B cell (primary cell): Measurements from ENCODE around the gene ASMTL. TPM values are rescaled to one million over a fixed set of nuclear protein-coding genes. Genes with fewer than 3 reads are reported as not detected.

Experiments
- ATAC-seq: fragments of 200-7000 bp; cut with Tn5 transposase; one replicate; pipeline ENCODE4 v1.10.0; 2021; ENCODE audit warnings: low read depth, mild to moderate bottlenecking, moderate number of reproducible peaks, moderate library complexity
- CTCF ChIA-PET: fragments of 350-600 bp; sonication (Branson Sonifier 250); formaldehyde crosslinking; loops from one replicate; lab custom pipeline; 2021; ENCODE audit warnings: antibody characterized with exemption, inconsistent platforms; lab: Charles Lee
- POLR2A ChIA-PET: fragments of 350-600 bp; sonication (Branson Sonifier 250); formaldehyde crosslinking; loops from one replicate; lab custom pipeline; 2021; ENCODE audit warnings: antibody characterized with exemption; lab: Charles Lee
- DNase-seq: peaks from one replicate; pipeline ENCODE4 v3.0.0; 2013
- H2AFZ ChIP-seq: 2 replicates; pipeline ENCODE4 v1.6.1; 2012; ENCODE audit warnings: mild to moderate bottlenecking, low read depth, low read length; ENCODE audit not compliant: insufficient read depth, poor library complexity, severe bottlenecking
- H3K27ac ChIP-seq, 2 donors: 1 replicate in 1 of 2; 2 replicates in 1 of 2; pipeline ENCODE4 v1.5.1; 2012 to 2013; ENCODE audit warnings: low read length in 2 of 2, mild to moderate bottlenecking in 2 of 2, moderate library complexity in 1 of 2
- H3K27me3 ChIP-seq, 4 experiments: fragments of 200-600 bp in 1 of 4; sonication (generic) in 1 of 4; replicated peaks in 1 of 4; 1 replicate in 2 of 4; 2 replicates in 2 of 4; pipeline versions ENCODE4 v1.6.1 to v1.7.0; 2013 to 2016; ENCODE audit warnings: low read length in 3 of 4, mild to moderate bottlenecking in 2 of 4, mixed read lengths in 1 of 4, moderate library complexity in 1 of 4; ENCODE audit not compliant: insufficient read depth in 4 of 4, control insufficient read depth in 3 of 4; ENCODE audit errors: control extremely low read depth in 1 of 4
- H3K36me3 ChIP-seq, 2 experiments: replicated peaks in 1 of 2; 1 replicate in 1 of 2; 2 replicates in 1 of 2; pipeline versions ENCODE4 v1.6.1 to v1.7.1; 2013; ENCODE audit warnings: low read length in 1 of 2; ENCODE audit not compliant: insufficient read depth in 2 of 2, control insufficient read depth in 1 of 2; ENCODE audit errors: control extremely low read depth in 1 of 2, extremely low read depth in 1 of 2
- H3K4me1 ChIP-seq, 2 donors: fragments of 200-600 bp in 1 of 2; sonication (generic) in 1 of 2; 1 replicate in 1 of 2; 2 replicates in 1 of 2; pipeline versions ENCODE4 v1.5.1 to v1.6.1; 2013 to 2017; ENCODE audit warnings: low read length in 2 of 2; ENCODE audit not compliant: control insufficient read depth in 2 of 2, insufficient read depth in 2 of 2
- H3K4me2 ChIP-seq: replicated peaks from 2 replicates; pipeline ENCODE3; 2012; ENCODE audit warnings: mild to moderate bottlenecking, low read depth, low read length; ENCODE audit not compliant: poor library complexity, severe bottlenecking
- H3K4me3 ChIP-seq, 5 experiments: fragments of 200-600 bp in 1 of 5; sonication (generic) in 1 of 5; 1 replicate in 3 of 5; 2 replicates in 2 of 5; pipeline versions ENCODE4 v1.5.1 to v1.7.0; 2011 to 2016; ENCODE audit warnings: low read length in 4 of 5, mild to moderate bottlenecking in 4 of 5, low read depth in 2 of 5, control low read depth in 1 of 5, moderate library complexity in 1 of 5; ENCODE audit not compliant: insufficient read depth in 1 of 5; ENCODE audit errors: control extremely low read depth in 1 of 5, extremely low read depth in 1 of 5
- H3K79me2 ChIP-seq: fragments of 200-600 bp; sonication (generic); one replicate; pipeline ENCODE4 v1.6.0; 2016; ENCODE audit warnings: low read length; ENCODE audit not compliant: control insufficient read depth, insufficient read depth
- H3K9ac ChIP-seq: fragments of 200-600 bp; sonication (generic); 2 replicates; pipeline ENCODE4 v1.6.1; 2017; ENCODE audit warnings: mild to moderate bottlenecking, low read length, moderate library complexity
- H3K9me3 ChIP-seq, 3 donors: one replicate each; pipeline versions ENCODE4 v1.6.1 to v1.7.1; 2013; ENCODE audit warnings: low read length in 2 of 3; ENCODE audit not compliant: control insufficient read depth in 2 of 3, insufficient read depth in 1 of 3; ENCODE audit errors: control extremely low read depth in 1 of 3
- H4K20me1 ChIP-seq: 2 replicates; pipeline ENCODE4 v1.6.0; 2012; ENCODE audit warnings: mild to moderate bottlenecking, low read length; ENCODE audit not compliant: insufficient read depth, control insufficient read depth, poor library complexity, severe bottlenecking
- H3K27ac Mint-ChIP-seq: one replicate; pipeline ENCODE4 v1.8.0; 2021; ENCODE audit warnings: mixed read lengths
- H3K27me3 Mint-ChIP-seq: one replicate; pipeline ENCODE4 v1.8.0; 2021; ENCODE audit warnings: mixed read lengths
- H3K4me1 Mint-ChIP-seq: one replicate; pipeline ENCODE4 v1.8.0; 2021; ENCODE audit warnings: mixed read lengths
- H3K4me3 Mint-ChIP-seq: one replicate; pipeline ENCODE4 v1.8.0; 2021; ENCODE audit warnings: mixed read lengths
- H3K9me3 Mint-ChIP-seq: one replicate; pipeline ENCODE4 v1.8.0; 2022; ENCODE audit warnings: mixed read lengths; ENCODE audit not compliant: insufficient read depth
- CTCF ChIP-seq: fragments of 200-600 bp; IDR thresholded peaks from one replicate; pipeline ENCODE4 v1.8.0; 2022; ENCODE audit warnings: antibody characterized with exemption, mild to moderate bottlenecking
- EZH2 ChIP-seq: IDR thresholded peaks from 2 replicates; pipeline ENCODE4 v1.6.1; 2012; ENCODE audit warnings: borderline replicate concordance, low read depth, mild to moderate bottlenecking, moderate library complexity, low read length; ENCODE audit not compliant: insufficient read depth, poor library complexity, severe bottlenecking
- WGBS: methylation state at CpG from one replicate; pipeline ENCODE4 v1.1.5; 2013; ENCODE audit warnings: missing lambda C conversion rate; ENCODE audit not compliant: insufficient coverage; 5-methylcytosine and 5-hydroxymethylcytosine counted together
- intact Hi-C: fragments of 100-400 bp; cut with micrococcal nuclease; formaldehyde crosslinking; loops from one replicate; pipeline ENCODE4 v1.10.0; 2022
- polyA plus RNA-seq: library from polyadenylated mRNA; depleted of rRNA; stranded (reverse); fragments of >200 nt; gene quantifications from 2 replicates; pipeline ENCODE4 v1.2.3, GENCODE V29; 2012
- total RNA-seq, 2 donors: library from RNA; stranded (reverse); fragments of 120-200 nt in 1 of 2; gene quantifications; 1 replicate in 1 of 2; 2 replicates in 1 of 2; pipeline versions ENCODE4 v1.2.3 to v1.2.4, GENCODE V29; 2013 to 2022

ASMTL gene
- total and polyA plus RNA-seq, 2 donors (not counting 1 experiment from before 2014, with no cell fraction given) = 33.3 to 52.9 TPM

- TF ChIP-seq EZH2 (no peak), CTCF (no peak)
- Histone ChIP-seq H4K20me1 (peaks cover 5% of the 10 kb centered on the region), H3K27ac (peak overlapping the region; percentile 93 to 94), H2AFZ (no peak overlapping the region), H3K4me2 (peak overlapping the region; percentile 70), H3K36me3 (peaks cover 3 to 18% of the 10 kb centered on the region in 2 experiments), H3K4me3 (peak overlapping the region in 3 of 5 experiments; percentile 11 to 50 (median 31)), H3K27me3 (no peaks in the 10 kb centered on the region), H3K79me2 (peaks cover 34% of the 10 kb centered on the region), H3K4me1 (peaks cover 46 to 61% of the 10 kb centered on the region in 2 donors), H3K9me3 (peaks cover 0 to 16% (median 0%) of the 10 kb centered on the region in 3 donors), H3K9ac (no peak overlapping the region)
- peak overlapping the region; percentile 70 for H3K4me3 Mint-ChIP-seq
- 67% methylated on average over 13 of the region's 23 CpGs for WGBS
- H3K9me3 Mint-ChIP-seq = no peaks in the 10 kb centered on the region
- H3K27ac Mint-ChIP-seq = peak overlapping the region; percentile 93
- DNase-seq (peak; percentile 85), ATAC-seq (peak; percentile 34)
- peaks cover 55% of the 10 kb centered on the region for H3K4me1 Mint-ChIP-seq
- ChIA-PET POLR2A (no interaction called here), CTCF (no interaction called here)
- no peaks in the 10 kb centered on the region for H3K27me3 Mint-ChIP-seq
- intact Hi-C loops = loop anchor here (5.0 kb wide), 1 partner anchor 91 kb away; the partner anchor contains the start of gene AKAP17A
These were observed 48.3 kb upstream of the ASMTL start for GRCh38 chrX:1500701-1501624.

GRCh38 chrX:1496076-1496475, 43.4 kb upstream of the ASMTL start:
- Mint-ChIP-seq H3K9me3 (no peaks in the 10 kb centered on the region), H3K27me3 (no peaks in the 10 kb centered on the region), H3K4me1 (peaks cover 61% of the 10 kb centered on the region), H3K4me3 (no peak overlapping the region), H3K27ac (peak overlapping the region; percentile 90)
- CTCF ChIA-PET = no interaction called here
- peak overlapping the region in 1 of 2 donors; percentile 61 for H3K27ac ChIP-seq
- 81% methylated on average over 9 of the region's 12 CpGs for WGBS
- no peak overlapping the region for H3K4me2 ChIP-seq
- H3K9ac ChIP-seq = no peak overlapping the region
- peaks cover 0 to 11% (median 0%) of the 10 kb centered on the region in 3 donors for H3K9me3 ChIP-seq
- ATAC-seq (no peak), DNase-seq (no peak)
- H3K4me3 ChIP-seq = no peak overlapping the region
- no peak overlapping the region for H2AFZ ChIP-seq
- H3K79me2 ChIP-seq = peaks cover 11% of the 10 kb centered on the region
- TF ChIP-seq CTCF (no peak), EZH2 (no peak)
- intact Hi-C loops = no loop called here
- peaks cover 46% of the 10 kb centered on the region for H4K20me1 ChIP-seq
- no peaks in the 10 kb centered on the region for H3K27me3 ChIP-seq
- peaks cover 26 to 45% of the 10 kb centered on the region in 2 donors for H3K4me1 ChIP-seq
- POLR2A ChIA-PET = no interaction called here
- H3K36me3 ChIP-seq = peaks cover 4 to 24% of the 10 kb centered on the region in 2 experiments
